LNCaP clone FGC (cell line): Measurements from ENCODE around the gene NPY2R.

Experiments
- DNase-seq: peaks from one replicate; pipeline ENCODE4 v3.0.0-alpha.2; 2011; ENCODE audit warnings: low read depth
- H3K4me3 ChIP-seq: 2 replicates; pipeline ENCODE4 v1.5.1; 2011; ENCODE audit warnings: mild to moderate bottlenecking, low read depth, low read length, control low read depth
- TF ChIP-seq, protein P1 (sequence below): IDR thresholded peaks from 2 replicates; pipeline ENCODE4 v1.5.1; 2012; ENCODE audit warnings: mild to moderate bottlenecking; ENCODE audit not compliant: control insufficient read depth, insufficient read depth; ENCODE audit errors: extremely low read depth

Gene NPY2R

GRCh38 chr4:155245105-155245504, 36.7 kb downstream of the NPY2R start:
- DNase-seq = no peak
- no peak overlapping the region for H3K4me3 ChIP-seq
- TF ChIP-seq, protein P1, sequence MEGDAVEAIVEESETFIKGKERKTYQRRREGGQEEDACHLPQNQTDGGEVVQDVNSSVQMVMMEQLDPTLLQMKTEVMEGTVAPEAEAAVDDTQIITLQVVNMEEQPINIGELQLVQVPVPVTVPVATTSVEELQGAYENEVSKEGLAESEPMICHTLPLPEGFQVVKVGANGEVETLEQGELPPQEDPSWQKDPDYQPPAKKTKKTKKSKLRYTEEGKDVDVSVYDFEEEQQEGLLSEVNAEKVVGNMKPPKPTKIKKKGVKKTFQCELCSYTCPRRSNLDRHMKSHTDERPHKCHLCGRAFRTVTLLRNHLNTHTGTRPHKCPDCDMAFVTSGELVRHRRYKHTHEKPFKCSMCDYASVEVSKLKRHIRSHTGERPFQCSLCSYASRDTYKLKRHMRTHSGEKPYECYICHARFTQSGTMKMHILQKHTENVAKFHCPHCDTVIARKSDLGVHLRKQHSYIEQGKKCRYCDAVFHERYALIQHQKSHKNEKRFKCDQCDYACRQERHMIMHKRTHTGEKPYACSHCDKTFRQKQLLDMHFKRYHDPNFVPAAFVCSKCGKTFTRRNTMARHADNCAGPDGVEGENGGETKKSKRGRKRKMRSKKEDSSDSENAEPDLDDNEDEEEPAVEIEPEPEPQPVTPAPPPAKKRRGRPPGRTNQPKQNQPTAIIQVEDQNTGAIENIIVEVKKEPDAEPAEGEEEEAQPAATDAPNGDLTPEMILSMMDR = no peak

DNA sequence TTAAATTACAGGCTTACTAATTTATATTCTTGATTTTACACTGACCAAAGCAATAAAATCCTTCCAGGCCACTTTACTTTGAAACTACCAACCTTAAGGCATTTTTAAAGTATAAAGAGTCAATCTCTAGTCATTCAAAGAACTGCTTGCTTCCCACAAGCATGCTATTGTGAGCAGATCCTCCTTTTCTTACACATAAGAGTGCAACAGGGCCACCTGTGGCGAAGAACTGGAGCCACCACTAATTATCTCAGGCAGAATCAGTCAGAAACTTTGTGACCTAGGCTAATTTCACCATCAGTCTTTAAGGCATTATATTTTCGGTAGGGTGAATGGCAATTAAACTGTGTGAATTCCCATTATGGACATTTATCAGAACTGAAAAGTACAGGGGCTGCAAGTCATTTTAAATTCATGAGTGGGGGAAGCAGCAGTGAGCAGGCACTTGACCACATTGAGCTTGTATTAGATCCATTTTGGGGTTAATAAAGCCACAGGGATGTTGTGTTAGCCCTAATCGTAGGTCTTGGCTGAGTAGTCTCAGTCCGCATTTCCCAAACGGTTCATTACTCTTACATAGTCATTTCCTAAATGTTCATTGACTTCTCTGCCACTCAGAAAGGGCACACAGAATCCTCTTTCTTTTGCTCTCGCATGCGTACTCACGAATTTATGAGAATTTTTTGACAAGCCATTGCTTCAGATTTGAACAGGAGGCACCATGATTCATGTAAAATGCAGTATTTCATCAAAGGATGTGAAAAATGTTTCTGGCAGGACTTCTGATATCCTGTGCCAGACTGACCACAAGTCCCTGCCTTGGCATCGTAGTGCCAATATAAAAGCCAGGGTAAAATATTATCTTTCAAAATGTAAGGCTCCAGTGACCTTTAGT, 39.8 kb downstream of the NPY2R start:
- H3K4me3 ChIP-seq = no peak overlapping the region
- no peak for DNase-seq

DNA sequence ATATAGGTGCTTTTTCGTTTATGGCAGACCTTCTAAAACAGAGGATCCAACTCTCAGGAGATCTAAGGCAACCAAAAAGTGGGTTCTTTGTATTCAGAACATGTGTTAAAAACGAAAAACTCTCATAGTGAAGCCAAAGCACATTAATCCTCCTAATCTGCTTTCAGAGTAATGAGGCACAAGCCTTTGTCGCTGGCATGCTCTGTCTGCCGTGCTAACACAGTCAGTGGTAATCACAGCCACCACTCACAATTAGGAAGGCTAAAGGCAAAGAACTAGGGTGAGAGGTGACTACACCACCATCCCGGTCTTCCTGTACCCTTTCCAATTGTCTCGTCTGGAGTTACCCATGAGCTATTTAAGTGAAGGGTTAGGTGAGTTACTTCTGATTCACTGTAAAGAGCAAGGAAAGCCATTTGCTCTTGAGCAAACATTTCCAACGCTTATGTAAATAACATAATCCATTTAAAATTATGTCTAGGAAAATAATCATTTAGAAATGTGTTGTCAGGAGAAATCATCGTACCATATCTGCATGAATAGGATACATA, 40.7 kb downstream of the NPY2R start:
- TF ChIP-seq, protein P1 = no peak
- DNase-seq = no peak
- no peak overlapping the region for H3K4me3 ChIP-seq

More for the DNA sequence above, 39.8 kb downstream of the NPY2R start:
- TF ChIP-seq, protein P1 = no peak

DNA sequence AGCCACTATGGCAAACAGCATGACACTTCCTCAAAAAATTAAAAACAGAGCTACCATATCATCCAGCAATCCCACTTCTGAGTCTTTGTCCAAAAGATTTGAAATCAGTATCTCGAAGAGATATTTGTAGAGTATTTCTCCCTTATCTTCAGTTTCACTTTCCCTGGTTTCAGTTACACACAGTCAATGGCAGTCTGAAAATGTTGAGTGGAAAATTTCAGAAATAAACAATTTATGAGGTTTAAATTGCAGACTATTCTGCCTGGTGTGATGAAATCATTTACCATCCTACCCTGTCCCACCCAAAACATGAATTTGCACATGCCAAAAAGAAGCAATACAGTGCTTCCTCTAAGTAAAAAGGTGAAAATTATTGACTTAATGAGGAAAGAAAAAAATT, 43.9 kb downstream of the NPY2R start:
- TF ChIP-seq, protein P1 = no peak
- no peak overlapping the region for H3K4me3 ChIP-seq
- no peak for DNase-seq

DNA sequence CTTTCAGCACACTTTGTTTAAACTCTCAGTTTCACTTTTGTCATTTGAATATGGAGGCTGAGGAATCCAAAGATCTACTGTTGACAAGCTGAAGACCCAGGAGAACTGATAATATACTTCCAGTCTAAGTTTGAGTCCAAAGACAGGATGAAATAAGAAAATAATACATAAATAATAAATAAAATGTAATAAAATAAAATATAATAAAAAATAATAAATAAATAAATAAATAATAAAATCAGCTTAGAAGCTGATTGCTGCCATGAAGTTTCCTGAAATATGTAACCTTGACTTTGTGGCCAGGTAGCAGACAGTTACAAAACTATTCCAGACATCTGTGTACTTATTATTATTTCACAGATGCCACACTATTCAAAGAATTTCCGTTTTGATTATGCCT, 55.0 kb downstream of the NPY2R start:
- TF ChIP-seq, protein P1 = no peak
- no peak overlapping the region for H3K4me3 ChIP-seq
- DNase-seq = no peak

GRCh38 chr4:155265113-155265512, 56.7 kb downstream of the NPY2R start:
- TF ChIP-seq, protein P1 = no peak
- no peak overlapping the region for H3K4me3 ChIP-seq

More at GRCh38 chr4:155265113-155265512, 56.7 kb downstream of the NPY2R start:
- no peak for DNase-seq
